ENCODE data around the gene TBC1D5.
"Not testable (repeated sequence)": the region's sequence is repeated elsewhere in the genome, so short reads cannot be mapped to it uniquely, and the experiment has no call there.

TBC1D5 gene

DNA sequence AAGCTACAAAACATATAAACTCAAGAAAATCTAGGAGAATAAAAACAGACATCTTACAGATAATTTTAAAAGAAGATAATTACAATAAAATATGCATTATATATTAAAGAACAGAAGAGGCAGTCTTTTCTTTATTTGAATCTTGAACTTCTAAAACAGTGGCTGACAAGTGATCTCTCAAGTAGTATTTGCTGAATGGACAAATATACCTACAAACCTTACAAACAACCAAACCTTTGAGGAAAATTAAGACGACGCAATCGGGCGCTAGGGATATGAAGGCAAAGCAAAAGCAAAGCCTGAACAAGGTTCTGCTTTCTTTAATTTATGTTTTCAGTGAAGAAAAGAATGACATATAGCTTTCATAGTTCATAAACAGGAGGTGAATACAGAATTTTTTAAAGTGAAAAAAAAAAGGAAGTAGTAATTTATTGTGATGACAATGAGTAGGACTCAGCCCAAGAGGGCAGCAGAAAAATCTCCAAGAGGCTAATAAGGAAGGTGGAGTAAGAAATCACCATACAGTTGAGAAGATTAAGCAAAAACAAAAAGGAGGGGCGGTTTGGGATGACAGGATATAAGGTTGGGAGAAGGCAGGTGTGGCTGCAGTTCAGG is 347.8 kb downstream of the TBC1D5 start:
- DNase-seq, result no peak

- not testable (repeated sequence) for DNase-seq
Measured at GRCh38 chr3:17392516-17392915, 349.9 kb downstream of the TBC1D5 start.

- DNase-seq, result no peak
Measured at GRCh38 chr3:17390785-17391184, 351.6 kb downstream of the TBC1D5 start.

GRCh38 chr3:17387108-17387507 is 355.3 kb downstream of the TBC1D5 start:
- no peak for DNase-seq

DNA sequence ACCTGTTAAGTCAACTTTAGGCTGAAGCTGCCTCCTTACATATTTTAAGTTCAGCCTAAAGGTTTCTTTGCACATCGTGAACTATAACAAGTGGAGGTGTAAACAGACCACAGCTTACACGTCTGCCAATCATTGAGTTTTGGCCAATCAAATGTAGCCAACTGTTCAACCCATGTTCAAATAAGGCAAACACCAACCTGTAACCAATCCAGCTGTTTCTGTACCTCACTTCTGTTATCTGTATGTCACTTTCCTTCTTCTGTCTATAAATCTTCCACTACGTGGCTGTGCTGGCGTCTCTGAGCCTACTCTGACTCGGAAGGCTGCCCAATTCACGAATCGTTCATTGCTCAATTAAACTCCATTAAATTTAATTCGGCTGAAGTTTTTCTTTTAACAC is 356.0 kb downstream of the TBC1D5 start:
- DNase-seq, result no peak

GRCh38 chr3:17384567-17385296 is 357.7 kb downstream of the TBC1D5 start:
- peak; percentile 28 for DNase-seq

- DNase-seq, result no peak
Measured at GRCh38 chr3:17373304-17373703, 369.1 kb downstream of the TBC1D5 start.

DNA sequence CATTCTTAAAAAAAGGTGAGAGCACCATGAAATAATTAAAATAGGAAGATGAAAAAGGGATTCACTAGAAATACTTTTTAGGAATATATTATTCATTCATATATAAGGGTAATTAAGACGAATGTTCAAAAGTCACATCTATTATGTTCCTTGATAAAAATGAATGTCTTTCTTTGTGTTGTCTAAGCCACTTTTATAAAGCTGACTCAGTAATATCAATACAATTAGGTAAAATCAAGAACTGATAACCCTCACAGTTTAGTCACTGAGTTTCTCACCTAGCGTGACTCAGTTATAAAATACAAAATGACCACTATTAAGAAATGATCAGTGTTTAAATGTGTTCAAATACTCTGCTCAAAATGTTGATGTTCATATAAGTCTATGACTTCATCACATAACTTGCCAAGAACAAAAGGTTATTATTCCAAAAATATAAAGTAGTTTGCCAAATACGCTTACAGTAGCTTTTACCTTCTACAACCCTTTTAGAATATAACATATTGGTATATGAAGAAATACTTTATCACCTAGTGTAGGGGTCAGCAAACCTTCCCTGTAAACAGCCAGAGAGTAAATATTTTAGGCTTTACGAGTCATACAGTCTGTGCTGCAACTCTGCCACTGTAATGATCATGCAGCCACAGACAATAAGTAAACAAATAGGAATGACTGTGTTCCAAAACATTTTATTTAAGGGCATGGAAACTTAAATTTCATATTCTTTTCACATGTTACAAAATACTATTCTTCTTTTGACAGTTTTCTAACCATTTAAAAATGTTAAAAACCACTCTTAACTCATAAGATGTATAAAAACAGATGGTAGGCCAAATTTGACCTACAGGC is 369.8 kb downstream of the TBC1D5 start:
- DNase-seq, result no peak

DNA sequence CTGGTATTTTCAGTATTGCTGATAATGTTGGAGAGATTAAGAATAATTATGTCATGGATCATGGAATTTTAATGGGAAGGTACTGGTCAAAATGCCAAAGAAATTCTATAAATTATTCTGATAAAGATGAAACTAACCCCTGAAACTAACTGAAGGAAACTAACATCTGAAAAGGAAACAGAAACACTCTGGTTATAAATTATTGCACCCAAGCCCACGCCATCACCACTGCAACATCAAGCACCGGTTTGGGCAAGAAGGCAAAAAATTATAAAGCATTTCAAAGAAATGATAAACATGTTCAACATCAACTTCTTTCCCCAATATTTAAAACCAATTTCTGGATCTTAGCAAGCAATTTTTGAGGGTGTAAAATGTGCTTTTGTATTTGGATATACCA is 372.5 kb downstream of the TBC1D5 start:
- DNase-seq, result no peak

GRCh38 chr3:17367171-17367570 is 375.3 kb downstream of the TBC1D5 start:
- DNase-seq, result no peak

GRCh38 chr3:17360991-17361390 is 381.4 kb downstream of the TBC1D5 start:
- no peak for DNase-seq

- DNase-seq, result no peak
Measured at GRCh38 chr3:17359911-17360310, 382.5 kb downstream of the TBC1D5 start.

DNA sequence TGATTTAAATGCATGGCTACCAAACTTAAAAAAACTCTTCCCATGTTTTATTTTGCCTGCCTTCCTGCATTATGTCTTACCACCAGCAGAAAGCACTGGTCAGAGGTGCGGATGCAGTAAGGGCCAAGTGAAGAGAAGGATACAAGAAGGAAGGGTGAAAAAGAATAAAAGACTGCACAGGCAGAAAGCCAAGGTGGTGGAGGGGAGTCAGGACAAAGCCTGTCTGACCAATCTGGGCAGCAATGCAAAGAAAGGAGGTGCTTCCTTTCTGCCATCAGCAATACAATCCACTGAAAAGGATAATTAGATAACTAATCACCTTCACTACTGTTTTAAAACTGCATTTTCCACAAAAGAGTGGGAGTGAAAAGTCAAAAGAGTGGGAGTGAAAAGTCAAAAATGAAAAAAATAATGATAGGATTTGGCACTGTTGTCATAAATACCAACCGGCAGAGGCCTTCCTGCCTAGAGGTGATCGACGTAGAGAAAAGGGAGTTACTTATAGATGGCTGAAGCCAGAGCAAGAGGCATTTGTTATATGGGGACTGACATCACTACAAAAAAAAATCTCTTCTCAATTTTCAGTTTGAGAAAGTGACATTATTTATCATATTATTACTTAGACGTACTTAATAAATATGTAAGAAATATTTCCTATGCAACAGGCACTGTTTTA is 385.3 kb downstream of the TBC1D5 start:
- DNase-seq, result no peak

DNA sequence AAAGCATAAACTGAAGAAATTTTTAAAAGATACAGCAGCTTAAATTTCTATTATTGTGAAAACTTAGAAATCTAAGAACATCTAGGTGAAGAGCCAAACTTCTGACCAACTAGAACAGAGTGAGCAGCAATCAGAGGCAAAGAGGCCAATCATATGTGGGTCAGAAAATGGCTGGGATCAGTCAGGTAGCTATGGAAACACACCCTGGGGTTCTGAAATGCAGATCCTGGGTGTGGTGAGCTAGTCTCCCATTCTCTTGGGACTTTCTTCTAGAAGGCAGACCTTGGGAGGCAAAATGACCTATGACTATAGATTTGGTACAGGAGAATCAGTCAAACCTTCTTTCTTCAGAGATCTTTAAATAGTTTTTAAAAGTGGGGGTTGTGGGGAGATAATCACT is 385.8 kb downstream of the TBC1D5 start:
- DNase-seq, result no peak

DNA sequence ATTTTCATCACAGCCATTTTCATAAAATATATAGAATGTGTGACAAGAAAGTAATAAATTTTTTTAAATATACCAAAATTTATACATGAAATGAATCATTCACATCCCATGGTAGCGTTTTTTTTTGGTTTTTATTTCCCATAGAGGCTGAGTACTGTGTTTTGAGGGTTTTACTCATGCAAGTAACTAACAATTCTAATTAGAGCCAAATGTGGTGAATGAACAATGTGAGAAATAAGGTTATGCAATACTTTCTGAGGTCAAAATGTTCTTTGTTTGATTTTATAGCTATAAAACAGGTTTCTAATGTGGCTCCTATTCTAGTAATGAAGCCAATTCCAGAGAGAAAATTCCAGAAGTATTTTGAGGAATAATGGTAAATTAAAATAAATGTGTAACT is 386.8 kb downstream of the TBC1D5 start:
- no peak for DNase-seq

- no peak for DNase-seq
Measured at GRCh38 chr3:17354341-17354740, 388.1 kb downstream of the TBC1D5 start.

- DNase-seq, result no peak
Measured at GRCh38 chr3:17352620-17353019, 389.8 kb downstream of the TBC1D5 start.

- not testable (repeated sequence) for DNase-seq
Measured at GRCh38 chr3:17351193-17351592, 391.2 kb downstream of the TBC1D5 start.

DNA sequence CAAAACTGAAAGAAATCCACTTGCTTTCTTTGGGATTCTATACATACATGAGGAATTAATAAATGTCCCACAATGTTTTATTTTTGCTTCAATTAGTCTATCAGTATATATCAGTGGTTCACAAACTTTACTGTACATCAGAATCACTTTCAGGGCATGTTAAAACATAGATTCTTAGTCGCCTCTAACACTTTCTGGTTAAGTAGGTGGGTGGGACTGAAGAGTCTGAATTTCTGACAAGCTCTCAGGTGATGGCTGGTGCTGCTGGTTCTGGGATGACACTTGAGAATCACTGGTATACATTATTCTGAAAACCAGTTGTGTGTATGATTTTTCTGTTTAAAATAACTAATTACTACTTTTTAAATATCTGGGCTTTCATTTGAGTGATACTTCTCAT is 393.3 kb downstream of the TBC1D5 start:
- DNase-seq, result no peak

DNA sequence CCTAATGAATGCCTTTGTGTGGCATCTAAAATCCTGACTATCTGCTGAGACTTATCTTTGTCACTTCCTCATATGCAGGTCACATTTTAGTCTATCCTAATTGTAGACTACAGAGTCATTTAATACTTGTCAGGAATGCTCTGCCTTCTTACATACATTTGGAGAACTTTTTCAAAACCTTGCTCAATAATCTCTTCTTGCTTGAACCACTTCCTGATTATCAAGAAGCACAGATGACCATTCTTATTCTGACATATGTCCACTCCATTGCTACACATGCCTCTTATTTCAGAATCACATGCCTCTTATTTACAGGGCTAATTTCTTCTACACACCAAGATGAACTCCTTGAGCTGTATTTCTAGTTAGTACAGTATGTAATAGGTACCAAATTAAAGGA is 400.3 kb downstream of the TBC1D5 start:
- no peak for DNase-seq

DNA sequence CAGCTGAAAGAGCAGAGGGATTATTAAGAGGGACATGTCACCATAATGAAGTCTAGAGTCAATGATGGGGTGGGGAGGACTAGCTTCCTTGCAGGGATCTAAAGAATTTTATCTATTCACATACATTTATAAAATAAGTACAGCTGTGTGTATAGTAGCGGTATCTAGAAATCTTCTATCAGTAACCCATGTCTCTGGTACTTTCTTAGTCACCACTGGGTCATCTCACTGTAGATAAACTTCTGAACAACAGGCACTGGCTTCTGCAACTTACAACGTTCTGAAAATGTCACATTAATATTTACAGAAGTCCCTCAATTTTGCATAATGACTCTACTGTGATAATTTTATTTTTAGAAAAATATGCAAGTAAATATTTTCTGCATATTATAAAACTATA is 401.7 kb downstream of the TBC1D5 start:
- no peak for DNase-seq

- no peak for DNase-seq
Measured at GRCh38 chr3:17340261-17340660, 402.2 kb downstream of the TBC1D5 start.

DNA sequence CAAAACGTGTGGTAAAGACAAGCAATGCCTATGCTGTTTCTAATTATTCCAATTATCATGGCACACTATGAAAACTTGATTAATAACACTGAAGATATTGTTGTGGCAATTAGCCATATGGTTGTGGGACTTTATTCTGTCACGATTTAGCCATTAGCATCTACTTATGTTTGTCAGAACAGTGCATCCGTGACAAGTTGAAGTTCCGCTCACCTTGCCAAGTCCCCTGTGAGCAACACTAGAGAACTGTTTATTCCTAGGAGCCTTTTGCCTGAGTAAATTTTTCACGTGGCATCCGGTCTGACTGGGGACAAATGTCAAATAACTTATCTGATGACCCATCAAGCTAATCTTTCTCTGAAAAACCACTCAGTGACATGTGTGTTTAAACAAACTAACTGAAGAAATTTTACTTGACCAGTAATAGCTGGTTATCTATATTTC is 403.3 kb downstream of the TBC1D5 start:
- no peak for DNase-seq
